ENCODE measurements around the gene KIZ.

KIZ gene

GRCh38 chr20:21177767-21178166 lies 51.9 kb downstream of the KIZ start:
- DNase-seq (ENCODE audit: low read depth, low spot score) = no peak

GRCh38 chr20:21179757-21180156 lies 53.9 kb downstream of the KIZ start:
- DNase-seq (ENCODE audit: low read depth, low spot score) = no peak

GRCh38 chr20:21180248-21180647 lies 54.4 kb downstream of the KIZ start:
- DNase-seq (ENCODE audit: low read depth, low spot score) = no peak

- no peak for DNase-seq (ENCODE audit: low read depth, low spot score)
Measured at GRCh38 chr20:21181028-21181427, 55.1 kb downstream of the KIZ start.

GRCh38 chr20:21182832-21183563 lies 57.1 kb downstream of the KIZ start:
- DNase-seq (ENCODE audit: low read depth, low spot score) = no peak

GRCh38 chr20:21183722-21184121 lies 57.8 kb downstream of the KIZ start:
- DNase-seq (ENCODE audit: low read depth, low spot score) = no peak

- no peak for DNase-seq (ENCODE audit: low read depth, low spot score)
Measured at GRCh38 chr20:21184819-21185218, 58.9 kb downstream of the KIZ start.

GRCh38 chr20:21185849-21186248 lies 60.0 kb downstream of the KIZ start:
- no peak for DNase-seq (ENCODE audit: low read depth, low spot score)

GRCh38 chr20:21189761-21190523 lies 64.1 kb downstream of the KIZ start:
- DNase-seq (ENCODE audit: low read depth, low spot score) = no peak

GRCh38 chr20:21190869-21191268 lies 65.0 kb downstream of the KIZ start:
- DNase-seq (ENCODE audit: low read depth, low spot score) = no peak

GRCh38 chr20:21191839-21192238 lies 66.0 kb downstream of the KIZ start:
- DNase-seq (ENCODE audit: low read depth, low spot score) = no peak

GRCh38 chr20:21202259-21202658 lies 76.4 kb downstream of the KIZ start:
- no peak for DNase-seq (ENCODE audit: low read depth, low spot score)

- no peak for DNase-seq (ENCODE audit: low read depth, low spot score)
Measured at GRCh38 chr20:21203088-21203656, 77.3 kb downstream of the KIZ start.

- DNase-seq (ENCODE audit: low read depth, low spot score) = no peak
Measured at GRCh38 chr20:21206584-21206983, 80.7 kb downstream of the KIZ start.

GRCh38 chr20:21208999-21209398 lies 83.1 kb downstream of the KIZ start:
- no peak for DNase-seq (ENCODE audit: low read depth, low spot score)

- no peak for DNase-seq (ENCODE audit: low read depth, low spot score)
Measured at GRCh38 chr20:21209668-21210067, 83.8 kb downstream of the KIZ start.

- DNase-seq (ENCODE audit: low read depth, low spot score) = no peak
Measured at GRCh38 chr20:21213691-21214090, 87.8 kb downstream of the KIZ start.

- DNase-seq (ENCODE audit: low read depth, low spot score) = no peak
Measured at GRCh38 chr20:21214431-21214830, 88.5 kb downstream of the KIZ start.

- DNase-seq (ENCODE audit: low read depth, low spot score) = no peak
Measured at GRCh38 chr20:21219686-21220085, 93.8 kb downstream of the KIZ start.

- DNase-seq (ENCODE audit: low read depth, low spot score) = no peak
Measured at GRCh38 chr20:21224217-21224616, 98.3 kb downstream of the KIZ start.

- no peak for DNase-seq (ENCODE audit: low read depth, low spot score)
Measured at GRCh38 chr20:21225215-21225947, 99.5 kb downstream of the KIZ start.

- DNase-seq (ENCODE audit: low read depth, low spot score) = no peak
Measured at GRCh38 chr20:21228511-21228910, 102.6 kb downstream of the KIZ start.
